Mesenteric fat pad (tissue), 1 donor: ENCODE measurements around the gene RHBDL1. TPM values are rescaled to one million over a fixed set of nuclear protein-coding genes. Genes with fewer than 3 reads are reported as not detected.

ENCODE experiments used
- DNase-seq: peaks from one replicate; pipeline ENCODE4 v3.0.0-alpha.2; 2020; ENCODE audit warnings: low spot score
- total RNA-seq: library from RNA; stranded (reverse); fragmentation: NEBNext Ultra II Directional; extraction: Animal tissue kit (Norgen Biotek cat#: 25700); gene quantifications from one replicate; pipeline ENCODE4 v1.2.1, GENCODE V29; 2021
- donor health status: DM: yes; HTN: yes; CAD: no.

The RHBDL1 gene
- total RNA-seq, 1 donor from 2014 or later, result 0.84 TPM

DNA sequence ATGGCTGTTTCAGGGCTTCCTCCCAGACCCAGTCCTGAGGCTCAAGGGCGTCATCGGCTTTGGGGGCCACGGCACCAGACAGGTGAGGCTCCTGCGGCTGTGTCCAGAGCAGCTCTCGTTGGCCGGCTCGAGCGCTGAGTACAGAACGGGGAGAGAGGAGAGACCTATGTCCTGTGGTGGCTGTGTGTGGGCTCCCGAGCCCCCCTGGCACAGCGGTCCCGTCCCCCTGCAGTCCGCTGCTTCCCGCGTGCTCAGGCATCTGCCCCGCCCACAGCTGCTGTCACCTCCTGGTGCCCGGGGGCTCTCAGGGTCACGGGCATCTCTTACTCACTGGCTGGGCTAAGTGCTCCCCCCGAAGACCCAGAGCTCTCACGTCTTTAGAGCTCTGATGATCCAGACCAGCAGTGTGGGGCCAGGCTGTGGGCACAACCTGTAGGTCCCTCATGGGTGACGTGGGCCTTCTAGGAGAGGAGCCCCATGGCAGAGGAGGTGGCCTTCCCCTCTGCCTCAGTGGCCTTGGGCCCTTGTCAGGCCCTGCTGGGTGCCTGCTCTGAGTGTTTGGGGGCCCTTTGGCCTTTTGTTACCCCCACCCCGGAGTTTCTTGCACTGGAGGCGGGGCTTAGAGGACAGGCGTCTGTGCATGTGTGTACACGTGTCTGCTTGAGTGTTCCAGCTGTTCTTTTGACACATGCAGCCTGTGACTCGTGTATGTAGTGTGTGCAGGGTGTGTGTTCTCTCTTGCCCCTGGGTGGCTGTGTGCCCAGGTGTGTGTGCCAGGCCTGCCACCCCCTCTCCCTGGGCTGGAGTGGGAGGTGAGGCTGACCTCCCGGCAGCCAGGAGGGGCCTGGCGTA lies 22.8 kb upstream of the RHBDL1 start:
- DNase-seq, result no peak

DNA sequence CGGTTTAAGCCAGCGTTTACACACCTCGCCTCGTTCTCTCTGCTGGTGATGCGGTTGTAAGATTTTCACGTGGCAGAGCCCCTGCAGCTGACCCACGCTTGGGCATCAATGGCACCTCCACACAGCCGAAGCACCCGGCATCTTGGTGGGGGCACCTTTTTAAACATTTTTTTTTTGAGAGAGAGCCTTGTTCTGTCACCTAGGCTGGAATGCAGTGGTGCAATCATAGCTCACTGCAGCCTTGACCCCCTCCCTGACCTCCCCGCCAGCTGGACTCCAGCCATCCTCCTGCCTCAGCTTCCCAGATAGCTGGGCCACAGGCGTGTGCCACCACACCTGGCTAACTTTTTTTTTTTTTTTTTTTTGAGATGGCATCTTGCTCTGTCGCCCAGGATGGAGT lies 21.4 kb upstream of the RHBDL1 start:
- DNase-seq, result no peak

DNA sequence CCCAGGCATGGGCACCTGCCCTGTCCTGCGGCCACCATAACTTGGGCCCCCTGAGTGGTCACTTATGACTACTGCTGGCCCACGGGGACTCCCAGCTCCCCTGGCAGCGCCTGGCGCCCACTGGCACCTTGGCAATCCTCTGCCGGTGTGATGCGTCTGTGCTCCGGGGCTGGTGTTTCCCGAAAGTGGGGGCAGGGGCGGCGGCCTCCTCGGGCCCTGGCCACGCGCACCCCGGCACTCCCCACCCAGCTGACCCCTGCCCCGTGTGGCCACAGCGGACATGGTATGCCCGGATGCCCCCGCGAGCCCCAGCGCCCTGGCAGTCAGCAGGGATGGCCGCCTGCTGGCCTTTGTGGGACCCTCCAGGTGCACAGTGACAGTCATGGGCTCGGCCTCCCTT lies 18.0 kb upstream of the RHBDL1 start:
- DNase-seq, result no peak

DNA sequence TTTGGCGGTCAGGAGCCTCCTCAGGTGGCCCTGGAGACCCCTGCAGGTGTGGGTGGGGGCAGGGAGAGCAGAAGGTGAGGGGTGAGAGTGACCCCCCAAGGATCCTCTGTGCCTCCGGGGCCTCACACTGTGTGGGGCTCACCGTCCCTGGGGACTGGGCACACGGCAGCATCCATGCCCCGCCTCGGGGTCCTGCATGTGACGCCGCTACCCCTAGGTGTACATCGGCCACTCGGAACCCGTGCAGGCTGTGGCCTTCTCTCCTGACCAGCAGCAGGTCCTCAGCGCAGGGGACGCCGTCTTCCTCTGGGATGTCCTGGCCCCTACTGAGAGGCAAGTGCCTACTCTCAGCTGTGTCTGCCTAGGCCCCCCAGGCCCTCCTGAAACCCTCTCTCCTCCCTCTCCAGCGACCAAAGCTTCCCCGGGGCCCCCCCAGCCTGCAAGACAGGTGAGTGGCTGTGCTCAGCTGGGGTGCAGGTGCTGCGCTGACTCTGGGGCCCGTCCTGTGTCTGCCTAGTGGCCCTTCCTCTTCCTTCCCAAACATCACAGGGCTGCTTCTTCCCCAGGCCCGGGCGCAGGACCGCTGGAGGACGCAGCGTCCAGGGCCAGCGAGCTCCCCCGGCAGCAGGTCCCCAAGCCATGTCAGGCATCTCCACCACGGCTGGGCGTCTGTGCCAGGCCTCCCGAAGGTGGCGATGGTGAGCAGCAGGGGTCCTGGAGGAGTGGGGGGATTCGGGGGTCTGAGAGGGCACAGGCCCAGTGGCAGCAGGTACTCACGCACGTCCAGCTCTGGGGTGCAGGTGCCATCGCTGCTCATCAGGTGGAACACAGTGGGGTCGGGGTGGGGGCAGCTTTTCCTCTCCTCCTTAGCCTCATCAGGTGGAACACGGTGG lies 16.5 kb upstream of the RHBDL1 start:
- DNase-seq, result no peak

DNA sequence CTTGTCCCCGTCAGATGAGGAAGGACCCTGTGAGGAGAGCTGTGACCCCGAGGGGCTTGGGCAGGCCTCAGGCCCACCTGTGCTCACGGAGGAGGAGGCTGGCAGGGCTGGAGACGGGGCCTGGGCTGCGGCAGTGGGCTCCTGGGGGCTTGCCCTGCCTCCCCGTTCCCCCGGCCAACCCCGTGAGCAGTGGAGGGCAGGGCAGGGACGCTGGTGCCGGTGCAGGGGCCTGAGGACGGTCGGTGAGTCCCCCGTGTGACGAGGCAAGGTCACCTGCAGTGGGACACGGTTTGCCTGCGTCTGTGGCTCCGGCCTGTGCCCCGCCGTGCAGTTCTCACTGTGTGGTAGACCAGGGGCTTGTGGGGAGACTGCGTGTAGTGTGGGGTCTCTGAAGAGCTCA lies 15.9 kb upstream of the RHBDL1 start:
- no peak for DNase-seq

DNA sequence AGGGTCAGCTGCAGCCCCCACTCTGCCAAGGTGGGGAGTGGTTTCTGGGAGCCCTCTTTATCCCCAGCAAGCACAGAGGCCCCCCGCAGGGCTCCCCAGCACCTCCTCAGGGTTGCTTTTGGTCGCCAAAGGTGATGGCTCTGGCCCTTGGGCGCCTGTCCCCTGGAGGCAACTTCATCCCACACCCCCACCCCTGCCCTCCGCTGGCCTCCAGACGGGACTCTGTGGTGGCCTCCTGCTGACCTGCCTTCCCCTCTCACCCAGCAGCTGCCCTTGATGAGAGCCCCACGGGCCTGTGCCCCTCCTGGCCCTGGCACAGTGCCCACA lies 15.4 kb upstream of the RHBDL1 start:
- DNase-seq, result no peak

DNA sequence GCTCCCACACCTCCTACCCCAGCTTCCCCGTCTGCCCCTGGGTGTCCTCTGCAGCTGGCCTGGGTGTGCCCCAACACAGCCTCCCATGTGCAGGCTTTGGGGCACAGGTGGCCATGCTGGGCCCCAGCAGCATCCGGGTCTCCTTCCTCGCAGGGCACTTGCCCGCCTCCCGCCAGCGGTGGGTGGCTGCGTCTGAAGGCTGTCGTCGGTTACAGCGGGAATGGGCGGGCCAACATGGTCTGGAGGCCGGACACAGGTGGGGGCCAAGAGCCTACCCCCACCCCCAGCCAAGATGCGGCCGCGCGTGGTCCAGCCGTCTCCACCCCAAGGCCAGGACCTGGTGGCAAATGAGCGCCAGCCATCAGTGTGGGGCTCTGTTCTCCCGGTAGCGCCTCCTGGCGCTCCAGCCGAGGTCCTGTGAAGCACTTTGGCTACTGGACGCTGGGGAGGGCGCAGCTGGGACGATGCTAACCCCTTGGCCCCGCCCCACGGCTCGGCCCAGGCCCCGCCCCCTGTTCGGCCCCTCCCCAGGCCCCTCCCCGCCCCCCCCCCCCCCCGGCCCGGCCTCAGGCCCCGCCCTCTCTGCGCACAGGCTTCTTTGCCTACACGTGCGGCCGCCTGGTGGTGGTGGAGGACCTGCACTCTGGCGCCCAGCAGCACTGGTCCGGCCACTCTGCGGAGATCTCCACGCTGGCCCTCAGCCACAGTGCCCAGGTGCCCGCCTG lies 14.8 kb upstream of the RHBDL1 start:
- peak; percentile 95 for DNase-seq

DNA sequence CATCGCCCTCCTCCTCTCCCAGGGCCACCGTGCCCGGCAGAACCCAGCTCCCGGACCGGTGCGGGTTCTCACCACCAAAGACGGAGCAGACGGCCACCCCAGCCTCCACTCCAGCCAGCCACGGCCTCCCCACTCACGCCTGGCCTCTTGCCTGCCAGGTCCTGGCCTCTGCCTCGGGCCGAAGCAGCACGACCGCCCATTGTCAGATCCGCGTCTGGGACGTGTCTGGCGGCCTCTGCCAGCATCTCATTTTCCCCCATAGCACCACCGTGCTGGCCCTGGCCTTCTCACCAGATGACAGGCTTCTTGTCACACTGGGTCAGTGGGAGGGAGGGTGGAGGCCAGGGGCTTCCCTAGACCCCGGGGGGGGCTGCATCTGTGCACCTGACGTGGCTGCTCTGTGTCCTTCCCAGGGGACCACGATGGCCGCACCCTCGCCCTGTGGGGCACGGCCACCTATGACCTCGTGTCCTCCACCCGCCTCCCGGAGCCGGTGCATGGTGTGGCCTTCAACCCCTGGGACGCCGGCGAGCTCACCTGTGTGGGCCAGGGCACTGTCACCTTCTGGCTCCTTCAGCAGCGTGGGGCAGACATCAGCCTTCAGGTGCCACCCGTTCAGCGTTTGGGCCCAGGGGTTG lies 14.2 kb upstream of the RHBDL1 start:
- no peak for DNase-seq

DNA sequence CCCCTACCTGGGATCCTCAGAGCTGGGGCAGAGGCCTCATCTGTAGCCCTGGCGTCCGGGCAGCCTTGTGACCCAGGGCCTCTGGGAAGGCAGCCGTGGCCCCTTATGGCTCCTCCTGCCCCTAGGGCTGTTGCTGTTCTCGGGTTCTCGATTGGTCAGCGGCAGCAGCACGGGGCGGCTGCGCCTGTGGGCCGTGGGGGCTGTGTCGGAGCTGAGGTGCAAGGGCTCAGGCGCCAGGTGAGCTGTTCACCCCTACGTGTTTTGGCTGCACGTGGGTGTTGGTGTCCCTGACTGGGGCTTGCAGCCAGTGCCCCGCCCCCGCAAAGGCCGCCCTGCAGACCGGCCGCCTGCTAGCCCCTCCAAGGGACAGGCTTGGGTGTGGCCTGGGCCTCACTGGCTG lies 13.4 kb upstream of the RHBDL1 start:
- no peak for DNase-seq

DNA sequence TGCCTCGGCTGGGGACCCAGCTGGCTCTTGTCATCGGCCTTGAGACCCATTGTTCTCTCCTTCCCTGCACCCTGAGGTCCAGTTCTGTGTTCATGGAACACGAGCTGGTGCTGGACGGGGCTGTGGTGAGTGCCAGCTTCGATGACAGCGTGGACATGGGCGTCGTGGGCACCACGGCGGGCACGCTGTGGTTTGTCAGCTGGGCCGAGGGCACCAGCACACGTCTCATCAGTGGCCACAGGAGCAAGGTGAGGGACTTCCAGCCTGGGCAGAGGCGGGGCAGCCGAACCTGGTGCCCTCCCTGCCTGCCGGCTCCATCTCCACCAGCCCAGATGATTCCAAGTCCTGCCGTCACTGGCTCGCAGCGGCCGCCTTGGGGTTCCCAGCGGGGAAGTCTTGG lies 12.9 kb upstream of the RHBDL1 start:
- no peak for DNase-seq

DNA sequence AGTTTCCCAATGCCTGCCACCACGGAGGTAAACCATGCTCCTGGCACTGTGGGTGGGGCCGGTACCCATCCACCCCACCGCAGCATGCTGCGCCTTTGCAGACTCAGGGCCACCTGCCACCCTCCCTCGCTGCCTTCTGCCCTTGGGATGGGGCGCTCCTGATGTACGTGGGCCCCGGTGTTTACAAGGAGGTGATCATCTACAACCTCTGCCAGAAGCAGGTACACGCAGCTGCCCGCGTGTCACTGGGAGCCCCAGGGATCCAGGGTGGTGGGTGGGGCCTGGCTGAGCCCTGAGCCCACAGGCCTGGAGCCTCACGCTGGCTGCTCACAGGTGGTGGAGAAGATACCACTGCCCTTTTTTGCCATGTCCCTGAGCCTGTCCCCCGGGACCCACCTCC lies 8.9 kb upstream of the RHBDL1 start:
- DNase-seq, result no peak

DNA sequence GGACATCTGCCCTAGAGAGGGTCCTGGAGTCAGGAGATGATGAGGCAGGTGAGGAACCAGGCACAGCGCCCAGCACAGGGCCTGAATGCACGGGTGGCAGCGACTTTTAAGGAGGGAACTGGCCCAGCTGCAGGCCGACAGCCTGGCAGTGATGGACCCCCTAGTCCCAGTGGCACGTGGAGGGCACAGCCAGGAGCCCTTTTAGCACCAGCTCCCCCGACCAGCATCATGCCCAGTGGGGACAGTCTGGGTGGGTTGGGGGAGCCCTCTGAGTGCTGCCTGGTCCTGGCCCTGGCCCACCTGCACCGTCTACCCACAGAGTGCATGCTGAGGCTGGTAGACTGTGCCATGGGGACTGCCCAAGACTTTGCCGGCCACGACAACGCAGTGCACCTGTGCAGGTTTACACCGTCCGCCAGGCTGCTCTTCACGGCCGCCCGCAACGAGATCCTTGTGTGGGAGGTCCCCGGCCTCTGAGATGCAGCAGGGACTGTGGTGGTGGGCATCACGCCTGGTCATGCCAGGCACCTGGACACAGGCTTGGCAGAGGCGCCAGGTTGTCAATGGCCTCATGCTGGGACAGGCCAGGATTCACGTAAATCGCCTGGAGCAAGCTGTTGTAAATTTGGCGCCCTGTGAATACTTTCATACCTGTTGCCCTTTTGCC lies 8.2 kb upstream of the RHBDL1 start:
- DNase-seq, result no peak

DNA sequence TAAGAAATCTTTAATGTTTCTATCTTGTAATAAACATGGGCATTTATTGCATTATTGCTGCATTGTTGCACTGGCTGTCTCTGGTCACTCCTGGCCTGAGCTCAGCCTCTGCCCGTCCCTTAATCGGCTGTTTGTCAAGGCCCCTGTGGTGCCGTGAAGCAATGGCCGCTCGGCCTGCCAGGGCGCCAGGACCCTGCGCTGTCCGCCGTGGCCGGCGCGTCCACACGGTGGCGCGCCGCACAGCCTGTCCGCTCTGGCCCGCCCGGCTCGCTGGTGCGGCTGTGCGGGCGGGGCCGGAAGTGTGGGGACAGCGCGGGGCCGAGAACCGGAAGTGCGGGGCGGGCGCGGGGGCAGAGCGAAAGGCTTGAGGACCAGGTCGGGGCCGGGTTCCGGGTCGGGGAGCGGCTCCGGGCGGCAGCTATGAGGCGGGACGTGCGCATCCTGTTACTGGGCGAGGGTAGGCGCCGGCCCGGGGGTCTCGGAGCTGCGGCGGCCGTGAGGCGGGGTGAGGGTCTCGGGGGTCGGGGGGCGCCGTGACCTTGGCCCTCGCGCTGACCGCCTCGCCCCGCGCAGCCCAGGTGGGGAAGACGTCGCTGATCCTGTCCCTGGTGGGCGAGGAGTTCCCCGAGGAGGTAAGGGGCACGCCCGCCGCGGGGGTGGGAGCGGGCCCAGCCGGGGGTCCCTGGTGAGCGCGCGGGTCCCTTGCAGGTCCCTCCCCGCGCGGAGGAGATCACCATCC lies 7.5 kb upstream of the RHBDL1 start, which contains the start of gene RHOT2:
Gene RHOT2, plus strand, starts transcription at position 353 of the 739 bp plus-strand sequence. Its CDS starts 68 bp downstream, at position 421.
- peak; percentile 98 for DNase-seq

DNA sequence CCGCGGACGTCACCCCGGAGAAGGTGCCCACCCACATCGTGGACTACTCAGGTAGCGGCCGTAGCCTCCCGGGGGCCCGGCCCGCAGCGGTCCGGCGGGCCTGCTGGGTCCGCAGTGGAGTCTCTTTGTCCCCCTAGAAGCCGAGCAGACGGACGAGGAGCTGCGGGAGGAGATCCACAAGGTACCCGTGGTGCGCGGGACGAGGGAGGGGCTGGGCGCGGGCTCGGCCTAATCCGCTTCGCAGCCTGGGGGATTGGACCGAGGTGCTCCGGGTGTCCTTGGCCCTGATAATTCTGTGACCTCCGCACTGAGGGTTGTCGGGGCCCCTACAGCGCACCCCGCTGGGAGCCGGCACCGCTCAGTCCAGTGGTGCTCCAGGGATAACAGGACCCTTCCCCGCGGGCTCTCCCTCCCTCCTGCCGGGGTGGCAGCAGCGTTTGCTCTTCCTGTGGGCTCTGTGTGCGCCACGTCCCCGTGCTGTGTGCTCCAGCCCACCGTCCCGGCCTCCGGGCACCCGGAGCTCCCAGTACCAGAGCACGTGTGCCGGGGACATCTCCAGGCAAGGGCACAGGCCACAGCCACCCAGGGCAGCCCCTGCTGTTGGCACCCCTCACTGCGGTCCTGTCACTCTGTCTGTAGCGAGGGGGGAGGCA lies 6.8 kb upstream of the RHBDL1 start:
- DNase-seq, result no peak

DNA sequence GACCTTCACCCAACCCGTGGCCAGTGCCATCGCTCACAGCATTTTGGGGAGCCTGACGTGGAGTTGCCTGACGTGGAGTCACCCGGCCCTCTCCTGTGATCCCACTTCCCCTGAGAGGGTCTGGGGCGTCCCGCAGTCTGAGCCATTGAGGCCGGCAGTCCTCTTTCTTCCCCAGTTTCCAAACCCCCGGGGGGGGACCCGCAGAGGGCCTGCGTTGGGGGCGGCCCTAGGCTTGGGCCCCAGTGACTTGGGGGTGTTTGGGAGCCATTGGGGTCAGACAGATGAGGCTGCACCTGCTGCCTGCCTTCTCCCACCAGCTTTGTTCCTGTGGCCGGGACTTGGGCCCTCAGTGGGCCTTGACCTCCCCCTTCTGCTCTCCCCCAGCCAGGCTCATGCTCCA lies 5.8 kb upstream of the RHBDL1 start:
- no peak for DNase-seq

DNA sequence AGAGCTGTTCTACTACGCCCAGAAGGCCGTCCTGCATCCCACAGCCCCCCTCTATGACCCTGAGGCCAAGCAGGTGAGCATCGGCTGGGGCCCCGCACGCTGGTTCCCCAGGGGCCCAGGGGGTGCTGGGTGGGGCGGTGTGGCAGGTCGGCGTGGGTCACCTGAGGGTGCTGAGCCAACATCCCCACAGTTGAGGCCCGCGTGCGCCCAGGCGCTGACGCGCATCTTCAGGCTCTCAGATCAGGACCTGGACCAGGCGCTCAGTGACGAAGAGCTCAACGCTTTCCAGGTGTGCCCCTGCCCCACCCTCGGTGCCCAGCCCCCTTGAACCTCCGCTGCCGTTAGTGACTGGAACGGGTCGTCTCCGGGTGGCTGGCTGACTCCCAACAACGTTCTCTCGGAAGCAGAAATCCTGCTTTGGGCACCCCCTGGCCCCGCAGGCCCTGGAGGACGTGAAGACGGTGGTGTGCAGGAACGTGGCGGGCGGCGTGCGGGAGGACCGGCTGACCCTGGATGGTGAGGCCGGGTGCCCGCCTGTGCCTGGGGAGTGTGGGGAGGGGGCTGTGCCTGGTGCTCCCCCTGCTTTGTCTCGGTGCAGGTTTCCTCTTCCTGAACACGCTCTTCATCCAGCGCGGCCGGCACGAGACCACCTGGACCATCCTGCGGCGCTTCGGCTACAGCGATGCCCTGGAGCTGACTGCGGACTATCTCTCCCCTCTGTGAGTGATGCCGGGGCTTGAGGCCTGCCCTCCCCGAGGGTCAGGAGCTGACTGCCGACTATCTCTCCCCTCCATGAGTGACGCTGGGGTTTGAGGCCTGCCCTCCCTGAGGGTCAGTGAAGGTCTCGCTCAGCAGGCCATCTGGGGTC lies 4.8 kb upstream of the RHBDL1 start:
- no peak for DNase-seq

DNA sequence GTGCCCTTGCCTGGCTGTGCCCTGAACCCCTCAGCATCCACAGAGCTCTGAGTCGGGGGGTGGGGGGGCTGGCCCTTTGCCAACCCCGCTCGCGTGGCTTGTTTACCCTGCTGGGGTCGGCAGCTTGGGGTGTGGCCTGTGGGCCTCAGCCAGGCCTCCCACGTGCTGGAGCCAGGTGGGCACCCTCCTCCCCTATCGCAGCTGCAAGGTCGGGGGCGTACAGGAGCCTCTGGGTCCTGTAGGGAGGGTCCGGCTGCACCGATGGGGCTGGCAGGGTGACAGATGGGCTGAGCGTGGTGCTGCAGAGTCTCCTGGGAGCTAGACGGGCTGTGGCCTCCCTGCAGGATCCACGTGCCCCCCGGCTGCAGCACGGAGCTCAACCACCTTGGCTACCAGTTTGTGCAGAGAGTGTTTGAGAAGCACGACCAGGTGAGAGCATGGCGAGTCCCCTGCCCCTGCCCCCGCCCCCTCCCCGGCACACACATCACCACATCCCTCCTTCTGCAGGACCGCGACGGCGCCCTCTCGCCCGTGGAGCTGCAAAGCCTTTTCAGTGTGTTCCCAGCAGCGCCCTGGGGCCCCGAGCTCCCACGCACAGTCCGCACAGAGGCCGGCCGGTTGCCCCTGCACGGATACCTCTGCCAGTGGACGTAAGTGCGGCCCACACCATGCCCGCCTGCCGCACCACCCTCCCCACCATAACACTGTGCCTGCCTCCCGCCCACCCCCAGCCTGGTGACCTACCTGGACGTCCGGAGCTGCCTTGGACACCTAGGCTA lies 3.9 kb upstream of the RHBDL1 start:
- DNase-seq, result no peak

DNA sequence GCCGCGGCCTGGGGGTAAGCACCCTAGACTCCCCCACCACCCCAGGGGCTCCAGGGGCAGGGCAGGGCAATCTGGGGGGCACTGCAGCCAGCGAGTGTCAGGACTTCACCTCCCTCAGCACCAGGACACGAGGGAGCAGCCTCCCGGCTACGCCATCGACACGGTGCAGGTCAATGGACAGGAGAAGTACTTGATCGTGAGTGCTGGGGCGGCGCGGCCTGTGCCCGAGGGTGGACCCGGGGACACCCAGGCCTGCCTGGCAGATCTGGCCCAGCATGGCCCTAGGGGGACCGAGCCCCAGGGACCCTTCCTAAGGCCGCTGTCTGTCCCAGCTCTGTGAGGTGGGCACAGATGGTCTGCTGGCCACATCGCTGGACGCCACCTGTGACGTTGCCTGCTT lies 3.1 kb upstream of the RHBDL1 start:
- no peak for DNase-seq
